Breast epithelium (tissue), 3 donors: ENCODE data around the gene SLC6A18.

Source experiments
- CTCF ChIP-seq, 3 donors: fragments of 450-650 bp; IDR thresholded peaks; one replicate each; pipeline ENCODE4 v1.5.1; 2016 to 2017; ENCODE audit warnings: antibody characterized with exemption in 3 of 3, mild to moderate bottlenecking in 3 of 3, moderate library complexity in 3 of 3
- POLR2A ChIP-seq: fragments of 450-650 bp; IDR thresholded peaks from one replicate; pipeline ENCODE4 v1.6.1; 2016; ENCODE audit warnings: antibody characterized with exemption, mild to moderate bottlenecking, moderate library complexity
- POLR2AphosphoS5 ChIP-seq, 3 donors: sonication (generic); formaldehyde crosslinking; IDR thresholded peaks; one replicate each; pipeline ENCODE4 v1.6.1; 2017; ENCODE audit warnings: antibody characterized with exemption in 3 of 3

DNA sequence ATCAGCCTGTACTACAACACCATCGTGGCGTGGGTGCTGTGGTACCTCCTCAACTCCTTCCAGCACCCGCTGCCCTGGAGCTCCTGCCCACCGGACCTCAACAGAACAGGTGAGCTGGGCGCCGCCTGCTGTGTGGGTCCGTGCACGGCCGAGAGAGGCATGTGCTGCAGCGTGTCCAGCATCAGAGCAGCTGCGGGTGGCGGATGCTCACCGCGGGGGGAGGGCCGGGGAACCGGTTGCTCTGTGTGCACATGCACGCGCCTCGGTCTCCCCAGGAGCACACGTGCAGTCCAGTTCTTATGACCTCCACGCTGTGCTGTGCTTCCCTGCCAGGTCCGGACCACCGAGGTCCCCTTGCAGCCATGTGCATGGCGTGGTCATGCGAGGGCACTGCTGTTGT is 7.6 kb downstream of the SLC6A18 start:
- TF ChIP-seq CTCF (IDR thresholded peaks at IDR 0.05) (no peak), POLR2A (no peak), POLR2AphosphoS5 (IDR thresholded peaks at IDR 0.05) (no peak)
